Stimulated activated naive CD8-positive, alpha-beta T cell treated with anti-CD3 and anti-CD28 coated beads, Interleukin-15, amount 100 ng/mL, for 72 hours (primary cell): Measurements from ENCODE around the gene TCF12.
A peak's percentile ranks its signal among the peaks of the same experiment; 100 is the strongest.
"Not testable (repeated sequence)": the region's sequence is repeated elsewhere in the genome, so short reads cannot be mapped to it uniquely, and the experiment has no call there.

Experiments used
- ATAC-seq: fragments of 150-1000 bp; cut with Tn5 transposase; 2 replicates; pipeline ENCODE4 v1.10.0; 2021; ENCODE audit warnings: mild to moderate bottlenecking, moderate library complexity
- DNase-seq, 2 donors: peaks; one replicate each; pipeline ENCODE4 v3.0.0; 2021 to 2022
- H3K27ac Mint-ChIP-seq, 2 donors: one replicate each; pipeline ENCODE4 v1.8.0; 2022; ENCODE audit warnings: mild to moderate bottlenecking in 2 of 2, mixed read lengths in 2 of 2, moderate library complexity in 2 of 2
- H3K27me3 Mint-ChIP-seq: one replicate; pipeline ENCODE4 v1.8.0; 2022; ENCODE audit warnings: mixed read lengths
- H3K4me1 Mint-ChIP-seq: one replicate; pipeline ENCODE4 v1.8.0; 2022; ENCODE audit warnings: mild to moderate bottlenecking, mixed read lengths
- H3K4me3 Mint-ChIP-seq, 2 donors: one replicate each; pipeline ENCODE4 v1.8.0; 2022; ENCODE audit warnings: mild to moderate bottlenecking in 2 of 2, mixed read lengths in 2 of 2, moderate library complexity in 1 of 2
- H3K9me3 Mint-ChIP-seq, 2 donors: one replicate each; pipeline ENCODE4 v1.8.0; 2022; ENCODE audit warnings: mixed read lengths in 2 of 2

TCF12 gene

DNA sequence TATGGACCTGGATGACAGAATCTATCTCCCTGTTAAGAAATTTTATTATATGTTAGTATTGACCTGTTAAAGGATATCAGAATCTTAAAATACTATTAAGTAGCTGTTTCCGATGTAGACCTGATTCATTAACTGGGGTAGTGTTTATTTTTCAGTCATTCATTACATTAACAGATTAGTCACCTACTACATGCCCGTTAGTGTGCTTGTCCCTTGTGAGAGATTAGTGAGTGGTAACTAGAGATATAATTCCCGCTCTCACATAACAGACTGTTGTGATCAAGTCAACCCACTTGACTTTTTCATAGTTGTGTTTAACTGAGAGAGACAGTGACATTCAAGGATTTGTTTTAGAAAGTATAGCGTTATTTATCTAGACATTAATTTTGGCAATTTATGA, 166.8 kb downstream of the TCF12 start:
- peaks cover 13% of the 10 kb centered on the region for H3K4me1 Mint-ChIP-seq
- no peak overlapping the region for H3K4me3 Mint-ChIP-seq
- ATAC-seq (no peak), DNase-seq (no peak)
- no peaks in the 10 kb centered on the region for H3K9me3 Mint-ChIP-seq
- no peak overlapping the region for H3K27ac Mint-ChIP-seq
- no peaks in the 10 kb centered on the region for H3K27me3 Mint-ChIP-seq

DNA sequence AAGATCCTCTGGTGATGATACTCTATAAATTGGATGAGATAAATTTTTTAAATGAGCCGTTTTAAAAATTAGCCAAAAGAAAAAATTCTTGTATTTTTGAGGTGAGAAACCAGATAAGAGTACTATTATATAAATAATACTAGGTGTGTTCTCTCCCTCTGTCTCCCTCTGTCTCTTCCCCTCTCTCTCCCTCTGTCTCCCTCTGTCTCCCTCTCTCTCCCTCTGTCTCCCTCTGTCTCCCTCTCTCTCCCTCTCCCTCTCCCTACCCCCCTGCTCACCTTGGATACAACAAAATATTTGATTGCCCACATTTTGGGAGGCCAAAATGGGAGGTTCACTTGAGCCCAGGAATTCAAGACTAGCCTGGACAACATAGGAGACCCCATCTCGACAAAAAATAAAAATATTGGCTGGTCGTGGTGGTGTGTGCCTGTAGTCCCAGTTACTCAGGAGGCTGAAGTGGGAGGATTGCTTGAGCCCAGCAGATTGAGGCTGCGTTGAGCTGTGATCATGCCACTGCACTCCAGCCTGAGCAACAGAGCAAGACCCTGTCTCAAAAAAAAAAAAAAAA, 168.5 kb downstream of the TCF12 start:
- peaks cover 16% of the 10 kb centered on the region for H3K4me1 Mint-ChIP-seq
- DNase-seq (no peak), ATAC-seq (no peak)
- H3K4me3 Mint-ChIP-seq, result no peak overlapping the region
- no peaks in the 10 kb centered on the region for H3K9me3 Mint-ChIP-seq
- no peaks in the 10 kb centered on the region for H3K27me3 Mint-ChIP-seq
- H3K27ac Mint-ChIP-seq, result no peak overlapping the region

GRCh38 chr15:57089815-57090495, 171.5 kb downstream of the TCF12 start:
- ATAC-seq (no peak), DNase-seq (no peak)
- Mint-ChIP-seq H3K4me1 (peaks cover 20% of the 10 kb centered on the region), H3K4me3 (no peak overlapping the region), H3K9me3 (no peaks in the 10 kb centered on the region), H3K27me3 (no peaks in the 10 kb centered on the region), H3K27ac (no peak overlapping the region)

DNA sequence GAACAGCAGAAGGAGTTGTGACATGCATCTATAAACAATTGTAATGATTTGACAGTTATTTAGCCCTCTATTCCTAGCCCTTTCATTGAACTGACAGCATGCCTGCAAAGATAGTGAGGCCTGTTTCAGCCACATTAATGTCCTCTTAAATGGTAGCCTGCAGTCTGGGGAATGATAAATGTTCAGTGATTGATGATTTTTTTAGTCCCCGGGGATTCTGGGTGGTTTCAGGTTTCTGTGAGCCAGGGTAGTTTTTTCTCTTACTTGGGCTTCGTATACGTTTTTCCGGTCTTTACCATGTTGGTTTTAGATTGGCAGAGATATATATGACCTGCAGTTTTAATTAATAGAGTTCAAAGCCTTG, 172.0 kb downstream of the TCF12 start:
- Mint-ChIP-seq H3K9me3 (no peaks in the 10 kb centered on the region), H3K27ac (no peak overlapping the region), H3K27me3 (no peaks in the 10 kb centered on the region), H3K4me1 (peaks cover 20% of the 10 kb centered on the region), H3K4me3 (no peak overlapping the region)
- no peak for ATAC-seq
- no peak for DNase-seq

DNA sequence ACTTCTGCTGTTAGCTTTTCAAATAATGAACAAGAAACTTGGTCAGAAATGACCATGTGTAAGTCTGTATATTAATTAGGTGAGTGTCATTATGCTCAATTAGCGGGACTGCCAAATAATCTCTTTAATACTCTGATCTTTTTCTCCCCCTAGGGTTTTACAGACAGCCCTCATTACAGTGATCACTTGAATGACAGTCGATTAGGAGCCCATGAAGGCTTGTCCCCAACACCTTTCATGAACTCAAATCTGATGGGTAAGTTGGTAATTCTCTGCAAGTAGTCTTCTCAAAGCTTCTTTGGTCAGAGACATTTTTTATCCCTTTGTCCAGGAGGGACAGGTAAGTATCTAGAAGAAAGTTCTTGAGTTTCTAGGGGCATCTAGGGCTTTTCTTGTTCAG, 173.2 kb downstream of the TCF12 start:
- H3K9me3 Mint-ChIP-seq, result no peaks in the 10 kb centered on the region
- no peak overlapping the region for H3K4me3 Mint-ChIP-seq
- no peak for ATAC-seq
- DNase-seq, result no peak
- no peaks in the 10 kb centered on the region for H3K27me3 Mint-ChIP-seq
- H3K4me1 Mint-ChIP-seq, result peaks cover 20% of the 10 kb centered on the region
- H3K27ac Mint-ChIP-seq, result no peak overlapping the region

DNA sequence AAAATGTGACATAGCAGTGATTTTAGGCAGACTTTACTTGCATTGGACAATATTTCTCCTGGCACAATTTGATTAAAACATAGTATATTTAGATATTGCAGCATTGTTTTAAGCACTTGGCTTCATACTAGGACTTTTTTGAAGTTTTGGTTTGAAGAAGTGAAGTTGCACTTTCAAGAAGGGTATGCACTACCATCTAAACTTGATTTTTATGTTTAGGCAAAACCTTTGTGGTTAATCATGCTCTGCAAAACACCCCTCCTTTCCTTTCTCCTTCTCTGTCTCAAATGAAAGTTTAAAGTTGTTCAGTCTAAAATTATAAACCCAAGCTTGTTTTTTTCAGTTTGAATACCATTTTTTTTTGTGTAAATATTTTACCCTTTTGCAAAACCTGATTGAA, 173.8 kb downstream of the TCF12 start:
- no peaks in the 10 kb centered on the region for H3K9me3 Mint-ChIP-seq
- no peak for DNase-seq
- H3K27ac Mint-ChIP-seq, result no peak overlapping the region
- no peak for ATAC-seq
- H3K27me3 Mint-ChIP-seq, result no peaks in the 10 kb centered on the region
- peaks cover 20% of the 10 kb centered on the region for H3K4me1 Mint-ChIP-seq
- no peak overlapping the region for H3K4me3 Mint-ChIP-seq

- Mint-ChIP-seq H3K4me3 (no peak overlapping the region), H3K4me1 (peaks cover 20% of the 10 kb centered on the region), H3K27ac (no peak overlapping the region), H3K9me3 (peaks cover 0 to 5% of the 10 kb centered on the region in 2 donors), H3K27me3 (no peaks in the 10 kb centered on the region)
- no peak for ATAC-seq
- DNase-seq, result no peak
Measured at GRCh38 chr15:57094321-57095257, 176.1 kb downstream of the TCF12 start.

DNA sequence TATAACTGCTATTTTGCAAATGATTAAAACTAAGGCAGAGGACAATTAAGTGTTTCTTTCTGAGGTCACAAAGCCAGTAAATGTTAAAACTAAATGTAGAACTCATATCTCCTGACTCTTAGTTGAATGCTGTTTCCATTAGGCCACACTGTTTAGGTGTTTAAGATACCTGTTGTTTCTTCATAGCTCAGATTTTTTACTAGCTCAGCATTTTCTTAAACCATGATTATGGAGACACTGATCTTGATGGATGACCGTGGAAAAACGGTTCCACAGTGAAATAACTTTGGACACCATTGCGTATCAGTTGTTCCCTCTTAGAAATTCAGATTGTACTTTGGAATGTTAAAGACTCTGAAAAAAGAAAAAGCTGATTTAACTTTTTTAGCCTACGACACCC, 177.5 kb downstream of the TCF12 start:
- Mint-ChIP-seq H3K27ac (no peak overlapping the region), H3K4me1 (peaks cover 9% of the 10 kb centered on the region), H3K9me3 (peaks cover 0 to 5% of the 10 kb centered on the region in 2 donors), H3K4me3 (no peak overlapping the region), H3K27me3 (no peaks in the 10 kb centered on the region)
- no peak for ATAC-seq
- no peak for DNase-seq

DNA sequence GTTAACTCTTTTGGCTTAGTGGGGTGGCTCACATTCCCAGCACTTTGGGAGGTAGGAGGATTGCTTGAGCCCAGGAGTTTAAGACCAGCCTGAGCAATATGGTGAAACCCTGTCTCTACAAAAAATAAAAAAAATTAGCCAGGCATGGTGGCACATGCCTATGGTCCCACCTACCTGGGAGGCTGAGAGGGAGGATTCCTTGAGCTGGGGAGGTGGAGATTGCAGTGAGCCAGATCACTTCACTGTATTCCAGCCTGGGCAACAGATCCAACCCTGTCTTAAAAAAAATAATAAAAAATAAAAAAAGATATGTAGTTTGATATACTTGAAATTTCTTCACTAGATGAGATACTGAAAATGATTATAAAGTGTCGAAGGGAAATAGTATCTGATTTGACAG, 178.8 kb downstream of the TCF12 start:
- no peak for DNase-seq
- peaks cover under 1% of the 10 kb centered on the region for H3K4me1 Mint-ChIP-seq
- peaks cover 0 to 5% of the 10 kb centered on the region in 2 donors for H3K9me3 Mint-ChIP-seq
- no peaks in the 10 kb centered on the region for H3K27me3 Mint-ChIP-seq
- H3K27ac Mint-ChIP-seq, result no peak overlapping the region
- no peak for ATAC-seq
- no peak overlapping the region for H3K4me3 Mint-ChIP-seq

DNA sequence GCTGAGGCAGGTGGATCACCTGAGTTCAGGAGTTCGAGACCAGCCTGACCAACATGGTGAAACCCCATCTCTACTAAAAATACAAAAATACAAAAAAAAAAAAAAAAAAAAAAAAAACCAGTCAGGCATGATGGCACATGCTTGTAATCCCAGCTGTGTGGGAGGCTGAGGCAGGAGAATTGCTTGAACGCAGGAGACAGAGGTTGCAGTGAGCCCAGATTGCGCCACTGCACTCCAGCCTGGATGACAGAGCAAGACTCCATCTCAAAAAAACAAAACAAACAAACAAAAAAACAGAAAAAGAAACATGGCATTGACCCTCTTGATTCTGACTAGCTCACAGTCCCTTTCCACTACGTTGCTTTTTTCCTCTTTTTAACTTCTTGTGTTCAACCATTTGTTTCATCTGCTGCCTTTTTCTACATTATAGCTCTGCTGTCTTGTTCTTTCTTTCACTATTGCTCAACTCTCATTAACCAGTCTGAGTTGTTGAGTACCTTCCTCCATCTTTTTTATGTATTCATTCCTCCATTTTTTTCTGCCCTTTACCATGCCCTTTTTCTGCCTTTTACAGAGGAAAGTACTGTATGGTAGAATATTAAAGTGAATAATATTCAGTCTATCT, 179.6 kb downstream of the TCF12 start:
- not testable (repeated sequence) for H3K9me3 Mint-ChIP-seq, DNase-seq, H3K27me3 Mint-ChIP-seq, H3K4me1 Mint-ChIP-seq, ATAC-seq, H3K4me3 Mint-ChIP-seq
- H3K27ac Mint-ChIP-seq, result peak overlapping the region in 1 of 2 donors; percentile 63

DNA sequence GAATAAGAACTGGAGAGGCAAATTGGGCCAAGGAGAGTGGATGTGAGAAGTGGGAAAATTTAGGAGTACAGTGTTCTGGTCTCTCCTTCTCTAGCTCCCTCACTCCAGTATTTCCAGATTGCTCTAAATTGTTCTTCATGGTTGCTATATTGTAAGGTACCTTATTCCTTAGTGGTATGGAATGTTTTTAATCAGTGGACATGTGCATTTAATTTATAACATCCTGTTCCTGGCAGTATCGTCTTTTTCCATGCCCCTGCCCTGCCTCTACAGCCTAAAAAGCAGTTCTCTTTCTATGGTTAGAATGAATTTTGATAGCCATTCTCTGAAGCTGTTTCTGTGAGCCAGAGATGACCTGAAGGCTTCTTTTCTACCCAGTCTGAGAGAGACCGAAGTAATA, 180.5 kb downstream of the TCF12 start:
- H3K4me1 Mint-ChIP-seq, result no peaks in the 10 kb centered on the region
- no peak overlapping the region for H3K27ac Mint-ChIP-seq
- H3K9me3 Mint-ChIP-seq, result peaks cover 0 to 5% of the 10 kb centered on the region in 2 donors
- no peaks in the 10 kb centered on the region for H3K27me3 Mint-ChIP-seq
- no peak for DNase-seq
- no peak overlapping the region for H3K4me3 Mint-ChIP-seq
- ATAC-seq, result no peak

- no peak for DNase-seq
- no peak for ATAC-seq
- H3K4me3 Mint-ChIP-seq, result no peak overlapping the region
- H3K4me1 Mint-ChIP-seq, result no peaks in the 10 kb centered on the region
- peaks cover 0 to 5% of the 10 kb centered on the region in 2 donors for H3K9me3 Mint-ChIP-seq
- no peaks in the 10 kb centered on the region for H3K27me3 Mint-ChIP-seq
- H3K27ac Mint-ChIP-seq, result no peak overlapping the region
Measured at GRCh38 chr15:57100136-57100539, 181.7 kb downstream of the TCF12 start.

- Mint-ChIP-seq H3K4me3 (no peak overlapping the region), H3K9me3 (peaks cover 0 to 5% of the 10 kb centered on the region in 2 donors), H3K27me3 (no peaks in the 10 kb centered on the region), H3K4me1 (no peaks in the 10 kb centered on the region), H3K27ac (no peak overlapping the region)
- DNase-seq (no peak), ATAC-seq (no peak)
Measured at GRCh38 chr15:57102858-57103257, 184.4 kb downstream of the TCF12 start.

GRCh38 chr15:57108296-57108695, 189.9 kb downstream of the TCF12 start:
- Mint-ChIP-seq H3K4me3 (no peak overlapping the region), H3K9me3 (no peaks in the 10 kb centered on the region), H3K27ac (peak overlapping the region in 1 of 2 donors; percentile 59), H3K27me3 (no peaks in the 10 kb centered on the region), H3K4me1 (peaks cover 12% of the 10 kb centered on the region)
- ATAC-seq, result no peak
- DNase-seq, result no peak

DNA sequence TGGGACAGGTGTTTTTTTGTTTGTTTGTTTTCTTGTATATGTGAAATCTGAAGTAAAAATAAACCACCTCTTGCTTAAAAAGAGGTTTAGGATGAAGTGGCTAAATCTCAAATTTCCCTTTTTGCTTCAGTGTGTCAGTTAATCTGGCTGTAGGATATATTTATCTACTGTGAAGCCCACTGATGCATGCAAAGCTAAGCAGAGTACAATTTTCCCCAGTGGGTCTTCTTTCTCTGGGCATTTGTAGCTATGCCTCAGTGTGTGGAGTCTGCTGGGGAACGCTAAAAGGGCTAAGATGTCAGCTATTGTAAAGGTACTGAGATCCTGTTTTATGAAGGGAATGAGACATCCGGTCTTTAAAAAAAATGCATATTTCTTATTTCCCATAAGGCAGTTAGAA, 190.6 kb downstream of the TCF12 start:
- H3K9me3 Mint-ChIP-seq, result no peaks in the 10 kb centered on the region
- ATAC-seq, result no peak
- DNase-seq, result no peak
- peaks cover 12% of the 10 kb centered on the region for H3K4me1 Mint-ChIP-seq
- no peak overlapping the region for H3K27ac Mint-ChIP-seq
- H3K4me3 Mint-ChIP-seq, result no peak overlapping the region
- no peaks in the 10 kb centered on the region for H3K27me3 Mint-ChIP-seq

DNA sequence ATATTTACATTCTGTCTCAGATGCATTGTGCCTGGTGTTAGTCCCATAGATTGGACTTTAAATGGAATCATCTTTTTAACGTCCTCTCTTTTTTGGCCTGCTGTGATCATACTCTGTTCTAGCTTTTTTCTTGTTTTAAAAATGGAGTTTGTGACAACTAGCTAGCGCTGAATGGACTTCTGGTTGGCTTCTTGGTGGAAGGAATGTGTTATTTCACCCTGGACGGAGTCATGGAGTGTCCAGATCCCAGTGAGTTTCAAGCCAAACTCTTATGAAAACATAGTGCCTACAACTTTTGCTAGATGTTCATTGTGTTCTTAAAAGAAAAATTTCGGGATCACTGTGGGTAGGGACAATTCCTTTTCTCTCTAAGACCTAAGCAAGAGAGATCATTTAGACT, 192.6 kb downstream of the TCF12 start:
- Mint-ChIP-seq H3K4me3 (no peak overlapping the region), H3K9me3 (no peaks in the 10 kb centered on the region), H3K4me1 (peaks cover 12% of the 10 kb centered on the region), H3K27ac (no peak overlapping the region), H3K27me3 (no peaks in the 10 kb centered on the region)
- ATAC-seq, result no peak
- DNase-seq, result no peak
